ENCODE results near the gene KRT40.

KRT40 gene

DNA sequence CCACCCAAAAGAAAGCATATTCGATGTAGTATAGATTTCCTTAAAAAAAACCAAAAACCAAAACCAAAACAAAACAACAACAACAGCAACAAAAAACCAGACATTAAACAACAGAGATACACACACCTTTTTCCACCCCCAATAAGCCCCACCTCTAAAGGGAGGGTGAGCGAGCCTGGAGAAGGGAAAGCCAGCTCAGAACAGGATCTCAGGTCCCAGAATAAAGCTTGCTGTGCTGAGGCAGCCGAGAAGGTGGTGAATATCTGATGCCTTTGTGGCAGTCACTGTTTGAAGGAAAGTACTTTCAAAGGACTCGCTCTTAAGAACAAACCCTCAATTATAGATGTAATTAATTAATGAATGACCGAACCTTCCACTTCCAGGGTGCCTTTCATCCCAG lies 47.1 kb downstream of the KRT40 start:
- TF ChIP-seq TAF1 (IDR thresholded peaks at IDR 0.05; ENCODE audit: low read depth) (no peak), NFIC (IDR thresholded peaks at IDR 0.05) (no peak)

DNA sequence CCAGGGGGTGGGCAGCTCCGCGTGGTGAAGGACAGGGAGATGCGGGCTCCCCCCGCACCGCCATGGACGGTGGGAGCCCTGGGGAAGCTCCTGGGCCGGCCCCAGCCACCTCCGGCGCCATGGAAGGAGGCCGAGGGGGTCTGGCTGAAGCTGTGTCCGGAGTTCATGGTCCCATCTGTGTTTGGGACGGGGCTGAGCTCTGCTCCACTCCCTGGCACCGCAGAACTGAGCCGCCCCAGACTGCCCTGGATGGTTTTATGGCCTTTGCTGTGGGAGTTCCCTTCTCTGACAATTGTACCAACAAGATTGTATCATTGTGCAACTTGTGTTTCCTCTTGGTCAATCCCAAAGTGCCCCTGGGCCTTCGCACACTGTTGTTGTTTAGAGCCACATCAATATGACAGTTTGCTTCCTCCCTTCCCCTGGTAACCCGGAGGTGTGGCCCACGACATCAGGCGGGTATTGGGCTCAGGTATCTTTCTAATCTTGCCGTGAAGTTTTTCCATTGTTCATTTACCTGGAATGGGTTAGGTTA lies 47.6 kb downstream of the KRT40 start:
- TF ChIP-seq NFIC (IDR thresholded peaks at IDR 0.05) (no peak), CEBPB (IDR thresholded peaks at IDR 0.05) (peak; percentile 48; the same call in 1 of the 2 replicates)
- TF ChIP-seq, protein P1, sequence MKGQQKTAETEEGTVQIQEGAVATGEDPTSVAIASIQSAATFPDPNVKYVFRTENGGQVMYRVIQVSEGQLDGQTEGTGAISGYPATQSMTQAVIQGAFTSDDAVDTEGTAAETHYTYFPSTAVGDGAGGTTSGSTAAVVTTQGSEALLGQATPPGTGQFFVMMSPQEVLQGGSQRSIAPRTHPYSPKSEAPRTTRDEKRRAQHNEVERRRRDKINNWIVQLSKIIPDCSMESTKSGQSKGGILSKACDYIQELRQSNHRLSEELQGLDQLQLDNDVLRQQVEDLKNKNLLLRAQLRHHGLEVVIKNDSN (IDR thresholded peaks at IDR 0.05), result no peak

DNA sequence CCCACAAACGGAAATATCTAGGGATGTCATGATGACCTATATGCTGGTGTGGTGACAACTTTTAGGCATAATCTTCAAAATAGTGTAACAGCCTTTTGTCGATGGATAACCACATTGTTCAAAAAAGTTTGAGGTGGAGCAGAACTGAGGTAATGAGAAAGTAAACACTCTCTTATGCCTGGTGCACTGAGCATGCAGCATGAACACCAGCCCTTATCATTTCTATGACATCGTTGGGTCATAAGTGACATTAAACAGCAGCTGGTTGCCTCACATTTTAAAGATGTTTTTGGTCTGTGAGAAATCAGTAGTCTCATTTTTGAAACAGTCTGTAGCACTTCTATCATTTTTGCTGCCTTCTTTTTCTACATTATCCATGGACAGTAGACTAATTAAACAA lies 48.5 kb downstream of the KRT40 start:
- TF ChIP-seq EP300 (IDR thresholded peaks at IDR 0.05; ENCODE audit: borderline replicate concordance) (no peak), TCF12 (IDR thresholded peaks at IDR 0.05; ENCODE audit: low read depth) (no peak), TAF1 (IDR thresholded peaks at IDR 0.05; ENCODE audit: low read depth) (no peak), EGR1 (IDR thresholded peaks at IDR 0.05) (no peak), FOXM1 (IDR thresholded peaks at IDR 0.05; ENCODE audit: borderline replicate concordance, low read depth) (no peak), CEBPB (IDR thresholded peaks at IDR 0.05) (no peak), NFIC (IDR thresholded peaks at IDR 0.05) (no peak), YY1 (IDR thresholded peaks at IDR 0.05; ENCODE audit: low read depth) (no peak), RAD21 (IDR thresholded peaks at IDR 0.05; ENCODE audit: low read depth) (no peak), TEAD4 (IDR thresholded peaks at IDR 0.05) (no peak)
- TF ChIP-seq, protein P1 (IDR thresholded peaks at IDR 0.05), result no peak
- TF ChIP-seq, protein P2, sequence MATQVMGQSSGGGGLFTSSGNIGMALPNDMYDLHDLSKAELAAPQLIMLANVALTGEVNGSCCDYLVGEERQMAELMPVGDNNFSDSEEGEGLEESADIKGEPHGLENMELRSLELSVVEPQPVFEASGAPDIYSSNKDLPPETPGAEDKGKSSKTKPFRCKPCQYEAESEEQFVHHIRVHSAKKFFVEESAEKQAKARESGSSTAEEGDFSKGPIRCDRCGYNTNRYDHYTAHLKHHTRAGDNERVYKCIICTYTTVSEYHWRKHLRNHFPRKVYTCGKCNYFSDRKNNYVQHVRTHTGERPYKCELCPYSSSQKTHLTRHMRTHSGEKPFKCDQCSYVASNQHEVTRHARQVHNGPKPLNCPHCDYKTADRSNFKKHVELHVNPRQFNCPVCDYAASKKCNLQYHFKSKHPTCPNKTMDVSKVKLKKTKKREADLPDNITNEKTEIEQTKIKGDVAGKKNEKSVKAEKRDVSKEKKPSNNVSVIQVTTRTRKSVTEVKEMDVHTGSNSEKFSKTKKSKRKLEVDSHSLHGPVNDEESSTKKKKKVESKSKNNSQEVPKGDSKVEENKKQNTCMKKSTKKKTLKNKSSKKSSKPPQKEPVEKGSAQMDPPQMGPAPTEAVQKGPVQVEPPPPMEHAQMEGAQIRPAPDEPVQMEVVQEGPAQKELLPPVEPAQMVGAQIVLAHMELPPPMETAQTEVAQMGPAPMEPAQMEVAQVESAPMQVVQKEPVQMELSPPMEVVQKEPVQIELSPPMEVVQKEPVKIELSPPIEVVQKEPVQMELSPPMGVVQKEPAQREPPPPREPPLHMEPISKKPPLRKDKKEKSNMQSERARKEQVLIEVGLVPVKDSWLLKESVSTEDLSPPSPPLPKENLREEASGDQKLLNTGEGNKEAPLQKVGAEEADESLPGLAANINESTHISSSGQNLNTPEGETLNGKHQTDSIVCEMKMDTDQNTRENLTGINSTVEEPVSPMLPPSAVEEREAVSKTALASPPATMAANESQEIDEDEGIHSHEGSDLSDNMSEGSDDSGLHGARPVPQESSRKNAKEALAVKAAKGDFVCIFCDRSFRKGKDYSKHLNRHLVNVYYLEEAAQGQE (IDR thresholded peaks at IDR 0.05; ENCODE audit: low read depth), result no peak

DNA sequence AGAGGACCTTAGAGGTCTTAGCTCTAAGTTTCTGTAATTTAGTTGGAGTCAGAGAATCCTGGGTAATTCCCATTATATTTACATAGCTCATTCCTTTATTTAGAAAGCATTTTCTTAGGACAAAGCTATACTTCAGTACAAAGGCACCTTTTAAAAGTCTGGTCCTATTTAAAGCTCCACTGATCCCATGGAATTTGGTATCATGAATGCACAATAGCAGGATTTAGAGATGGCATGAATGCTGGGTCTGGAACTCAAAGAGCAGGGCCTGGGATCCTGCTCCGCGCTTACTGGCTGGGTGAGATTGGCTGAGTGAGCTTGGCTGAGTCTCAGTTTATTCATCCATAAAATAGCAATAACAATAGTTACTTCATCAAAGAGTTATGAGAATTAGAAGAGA lies 51.5 kb downstream of the KRT40 start:
- TF ChIP-seq FOXM1 (IDR thresholded peaks at IDR 0.05; ENCODE audit: borderline replicate concordance, low read depth), result peak; percentile 85
- no peak for TF ChIP-seq ZBTB7A (IDR thresholded peaks at IDR 0.05; ENCODE audit: low read depth)
- TF ChIP-seq EGR1 (IDR thresholded peaks at IDR 0.05), result no peak
- TF ChIP-seq, protein P3, sequence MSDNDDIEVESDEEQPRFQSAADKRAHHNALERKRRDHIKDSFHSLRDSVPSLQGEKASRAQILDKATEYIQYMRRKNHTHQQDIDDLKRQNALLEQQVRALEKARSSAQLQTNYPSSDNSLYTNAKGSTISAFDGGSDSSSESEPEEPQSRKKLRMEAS (IDR thresholded peaks at IDR 0.05), result peak; percentile 41; the same call in 1 of the 2 replicates
- TF ChIP-seq, protein P1 (IDR thresholded peaks at IDR 0.05), result no peak
- TF ChIP-seq TCF12 (IDR thresholded peaks at IDR 0.05; ENCODE audit: low read depth), result peak; percentile 93
- peak; percentile 47; the same call in 1 of the 2 replicates for TF ChIP-seq YY1 (IDR thresholded peaks at IDR 0.05; ENCODE audit: low read depth)
- peak; percentile 34; the same call in 1 of the 2 replicates for TF ChIP-seq RAD21 (IDR thresholded peaks at IDR 0.05; ENCODE audit: low read depth)
- TF ChIP-seq CREB1 (IDR thresholded peaks at IDR 0.05; ENCODE audit: low read depth), result no peak
- peak; percentile 97 for TF ChIP-seq TEAD4 (IDR thresholded peaks at IDR 0.05)
- TF ChIP-seq, protein P2 (IDR thresholded peaks at IDR 0.05; ENCODE audit: low read depth), result no peak
- peak; percentile 44 for TF ChIP-seq CEBPB (IDR thresholded peaks at IDR 0.05)
- TF ChIP-seq TAF1 (IDR thresholded peaks at IDR 0.05; ENCODE audit: low read depth), result no peak
- TF ChIP-seq NFIC (IDR thresholded peaks at IDR 0.05), result peak; percentile 83
- peak; percentile 94 for TF ChIP-seq EP300 (IDR thresholded peaks at IDR 0.05; ENCODE audit: borderline replicate concordance)

DNA sequence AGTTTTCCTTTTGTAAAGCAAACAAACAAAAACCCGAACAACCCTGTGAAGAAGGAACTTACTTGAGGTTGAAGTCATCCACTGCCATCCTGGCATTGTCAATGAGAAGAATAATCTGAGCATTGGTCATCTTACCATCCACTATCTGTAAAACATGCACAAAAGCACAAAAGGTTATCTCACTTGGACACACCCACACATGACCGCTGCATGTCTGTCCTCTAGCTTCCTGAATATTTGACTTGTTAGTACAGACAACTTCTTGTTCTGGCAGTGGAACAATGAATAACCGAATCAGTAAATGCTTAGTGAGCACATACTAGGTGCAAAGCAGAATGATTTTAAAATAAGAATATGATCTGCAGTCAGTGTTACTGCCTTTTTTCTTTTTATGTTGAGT lies 52.8 kb downstream of the KRT40 start:
- TF ChIP-seq NFIC (IDR thresholded peaks at IDR 0.05), result no peak
- no peak for TF ChIP-seq TAF1 (IDR thresholded peaks at IDR 0.05; ENCODE audit: low read depth)
- no peak for TF ChIP-seq YY1 (IDR thresholded peaks at IDR 0.05; ENCODE audit: low read depth)
- TF ChIP-seq TEAD4 (IDR thresholded peaks at IDR 0.05), result no peak
- TF ChIP-seq CEBPB (IDR thresholded peaks at IDR 0.05), result no peak
- TF ChIP-seq CREB1 (IDR thresholded peaks at IDR 0.05; ENCODE audit: low read depth), result no peak
- no peak for TF ChIP-seq FOXM1 (IDR thresholded peaks at IDR 0.05; ENCODE audit: borderline replicate concordance, low read depth)
- TF ChIP-seq ZBTB7A (IDR thresholded peaks at IDR 0.05; ENCODE audit: low read depth), result no peak
- TF ChIP-seq, protein P1 (IDR thresholded peaks at IDR 0.05), result no peak
- no peak for TF ChIP-seq TCF12 (IDR thresholded peaks at IDR 0.05; ENCODE audit: low read depth)
- TF ChIP-seq, protein P3 (IDR thresholded peaks at IDR 0.05), result no peak
- no peak for TF ChIP-seq EP300 (IDR thresholded peaks at IDR 0.05; ENCODE audit: borderline replicate concordance)
- no peak for TF ChIP-seq RAD21 (IDR thresholded peaks at IDR 0.05; ENCODE audit: low read depth)
- TF ChIP-seq, protein P2 (IDR thresholded peaks at IDR 0.05; ENCODE audit: low read depth), result no peak
- TF ChIP-seq EGR1 (IDR thresholded peaks at IDR 0.05), result no peak

Measured in Ishikawa (cell line).